Calu3 (cell line): ENCODE measurements around the gene SGSH. TPM values are rescaled to one million over a fixed set of nuclear protein-coding genes. Genes with fewer than 3 reads are reported as not detected.

ENCODE experiments used
- BruUV-seq: library from RNA; stranded (reverse); fragments of 400-500 nt; replicated peaks from 2 replicates; lab custom pipeline; 2021; lab: Mats Ljungman, UMichigan
- CTCF ChIA-PET: fragments of 300-600 bp; sonication (Branson Sonifier 250); formaldehyde crosslinking; loops from one replicate; lab custom pipeline; 2022; ENCODE audit warnings: antibody characterized with exemption; lab: Charles Lee
- DNase-seq: peaks from one replicate; pipeline ENCODE4 v3.0.0; 2022
- H3K27ac Mint-ChIP-seq: one replicate; pipeline ENCODE4 v1.8.0; 2022; ENCODE audit warnings: mixed read lengths; ENCODE audit not compliant: unreplicated experiment
- H3K27me3 Mint-ChIP-seq: one replicate; pipeline ENCODE4 v1.8.0; 2022; ENCODE audit warnings: mixed read lengths; ENCODE audit not compliant: unreplicated experiment
- H3K36me3 Mint-ChIP-seq: one replicate; pipeline ENCODE4 v1.8.0; 2022; ENCODE audit warnings: mild to moderate bottlenecking, moderate library complexity, mixed read lengths; ENCODE audit not compliant: insufficient read depth, unreplicated experiment
- H3K4me1 Mint-ChIP-seq: one replicate; pipeline ENCODE4 v1.8.0; 2022; ENCODE audit warnings: mild to moderate bottlenecking, low read depth, mixed read lengths; ENCODE audit not compliant: unreplicated experiment
- H3K4me3 Mint-ChIP-seq: one replicate; pipeline ENCODE4 v1.8.0; 2022; ENCODE audit warnings: mild to moderate bottlenecking, low read depth, moderate library complexity, mixed read lengths; ENCODE audit not compliant: unreplicated experiment
- H3K9me3 Mint-ChIP-seq: one replicate; pipeline ENCODE4 v1.8.0; 2022; ENCODE audit warnings: low read depth, mixed read lengths; ENCODE audit not compliant: unreplicated experiment
- CTCF ChIP-seq: fragments of 200-600 bp; IDR thresholded peaks from one replicate; pipeline ENCODE4 v1.8.0; 2022; ENCODE audit warnings: antibody characterized with exemption; ENCODE audit not compliant: unreplicated experiment
- intact Hi-C: fragments of 100-400 bp; cut with micrococcal nuclease; formaldehyde crosslinking; loops from one replicate; pipeline ENCODE4 v1.10.0; 2022; ENCODE audit not compliant: unreplicated experiment
- total RNA-seq: library from RNA; stranded (reverse); gene quantifications from 2 replicates; pipeline ENCODE4 v1.2.3, GENCODE V29; 2022

The SGSH gene
- total RNA-seq, 1 experiment from 2014 or later: 32.2 TPM

- no peaks in the 10 kb centered on the region for H3K27me3 Mint-ChIP-seq
- H3K36me3 Mint-ChIP-seq: peaks cover 12% of the 10 kb centered on the region
- intact Hi-C loops: no loop called here
- no peak overlapping the region for H3K4me3 Mint-ChIP-seq
- CTCF ChIA-PET: no interaction called here
- H3K27ac Mint-ChIP-seq: no peak overlapping the region
- no peak for DNase-seq
- no peaks in the 10 kb centered on the region for H3K9me3 Mint-ChIP-seq
- no TSS peak for BruUV-seq
- H3K4me1 Mint-ChIP-seq: peaks cover 1% of the 10 kb centered on the region
- no peak for TF ChIP-seq CTCF
Measured at GRCh38 chr17:80213643-80213975, 6.5 kb downstream of the SGSH start.

- peaks cover 9% of the 10 kb centered on the region for H3K36me3 Mint-ChIP-seq
- no peak for TF ChIP-seq CTCF
- intact Hi-C loops: no loop called here
- no peaks in the 10 kb centered on the region for H3K27me3 Mint-ChIP-seq
- no peak overlapping the region for H3K27ac Mint-ChIP-seq
- no peaks in the 10 kb centered on the region for H3K4me1 Mint-ChIP-seq
- CTCF ChIA-PET: no interaction called here
- BruUV-seq: no TSS peak
- no peak for DNase-seq
- no peaks in the 10 kb centered on the region for H3K9me3 Mint-ChIP-seq
- H3K4me3 Mint-ChIP-seq: no peak overlapping the region
Measured at GRCh38 chr17:80212962-80213642, 7.0 kb downstream of the SGSH start.

- TF ChIP-seq CTCF: no peak
- intact Hi-C loops: no loop called here
- CTCF ChIA-PET: no interaction called here
- no peaks in the 10 kb centered on the region for H3K27me3 Mint-ChIP-seq
- DNase-seq: no peak
- no peaks in the 10 kb centered on the region for H3K9me3 Mint-ChIP-seq
- H3K4me3 Mint-ChIP-seq: no peak overlapping the region
- H3K36me3 Mint-ChIP-seq: peaks cover 9% of the 10 kb centered on the region
- H3K27ac Mint-ChIP-seq: no peak overlapping the region
- no peaks in the 10 kb centered on the region for H3K4me1 Mint-ChIP-seq
- BruUV-seq: no TSS peak
Measured at GRCh38 chr17:80212511-80212910, 7.6 kb downstream of the SGSH start.

GRCh38 chr17:80212109-80212508 is 8.0 kb downstream of the SGSH start:
- no peaks in the 10 kb centered on the region for H3K27me3 Mint-ChIP-seq
- no peak overlapping the region for H3K27ac Mint-ChIP-seq
- BruUV-seq: no TSS peak
- intact Hi-C loops: no loop called here
- no peak for DNase-seq
- CTCF ChIA-PET: no interaction called here
- no peaks in the 10 kb centered on the region for H3K9me3 Mint-ChIP-seq
- TF ChIP-seq CTCF: no peak
- peaks cover 9% of the 10 kb centered on the region for H3K36me3 Mint-ChIP-seq
- no peak overlapping the region for H3K4me3 Mint-ChIP-seq
- no peaks in the 10 kb centered on the region for H3K4me1 Mint-ChIP-seq
